A673 (cell line): ENCODE measurements around the gene MMRN1.

ENCODE experiments used
- EZH2 ChIP-seq: fragments of 200-600 bp; sonication (generic); IDR thresholded peaks from 2 replicates; pipeline ENCODE4 v1.6.1; 2017; ENCODE audit warnings: borderline replicate concordance, low read depth, mild to moderate bottlenecking, mixed read lengths, antibody characterized with exemption, low read length; ENCODE audit not compliant: poor library complexity, severe bottlenecking
- TF ChIP-seq, protein P1 (sequence below): fragments of 300-800, 200-600 bp; sonication (generic); conservative IDR thresholded peaks from 2 replicates; pipeline ENCODE4 v1.5.1; 2017; ENCODE audit warnings: low read depth, mild to moderate bottlenecking, antibody characterized with exemption, low read length, moderate library complexity, mixed read lengths

GRCh38 chr4:89894649-89895550, at the start of gene MMRN1:
- TF ChIP-seq EZH2: no peak
- TF ChIP-seq, protein P1, sequence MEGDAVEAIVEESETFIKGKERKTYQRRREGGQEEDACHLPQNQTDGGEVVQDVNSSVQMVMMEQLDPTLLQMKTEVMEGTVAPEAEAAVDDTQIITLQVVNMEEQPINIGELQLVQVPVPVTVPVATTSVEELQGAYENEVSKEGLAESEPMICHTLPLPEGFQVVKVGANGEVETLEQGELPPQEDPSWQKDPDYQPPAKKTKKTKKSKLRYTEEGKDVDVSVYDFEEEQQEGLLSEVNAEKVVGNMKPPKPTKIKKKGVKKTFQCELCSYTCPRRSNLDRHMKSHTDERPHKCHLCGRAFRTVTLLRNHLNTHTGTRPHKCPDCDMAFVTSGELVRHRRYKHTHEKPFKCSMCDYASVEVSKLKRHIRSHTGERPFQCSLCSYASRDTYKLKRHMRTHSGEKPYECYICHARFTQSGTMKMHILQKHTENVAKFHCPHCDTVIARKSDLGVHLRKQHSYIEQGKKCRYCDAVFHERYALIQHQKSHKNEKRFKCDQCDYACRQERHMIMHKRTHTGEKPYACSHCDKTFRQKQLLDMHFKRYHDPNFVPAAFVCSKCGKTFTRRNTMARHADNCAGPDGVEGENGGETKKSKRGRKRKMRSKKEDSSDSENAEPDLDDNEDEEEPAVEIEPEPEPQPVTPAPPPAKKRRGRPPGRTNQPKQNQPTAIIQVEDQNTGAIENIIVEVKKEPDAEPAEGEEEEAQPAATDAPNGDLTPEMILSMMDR: no peak
